Neuronal stem cell (in vitro differentiated cells): Measurements from ENCODE around the gene NEK3.
"Not testable (repeated sequence)": the region's sequence is repeated elsewhere in the genome, so short reads cannot be mapped to it uniquely, and the experiment has no call there.

ENCODE experiments used
- DNase-seq: peaks from one replicate; pipeline ENCODE4 v3.0.0-alpha.2; 2013; ENCODE audit warnings: low spot score
- H2AFZ ChIP-seq: one replicate; pipeline ENCODE4 v1.6.1; 2013; ENCODE audit warnings: mild to moderate bottlenecking, low read length, inconsistent platforms
- H2AK5ac ChIP-seq: 2 replicates; pipeline ENCODE4 v1.6.1; 2013; ENCODE audit warnings: low read depth, mild to moderate bottlenecking, inconsistent platforms, low read length, moderate library complexity, mixed read lengths
- H2BK120ac ChIP-seq: 2 replicates; pipeline ENCODE4 v1.6.1; 2013; ENCODE audit warnings: low read depth, mild to moderate bottlenecking, inconsistent platforms, low read length, moderate library complexity, mixed read lengths
- H2BK12ac ChIP-seq: one replicate; pipeline ENCODE4 v1.6.1; 2013; ENCODE audit warnings: low read length, inconsistent platforms
- H2BK15ac ChIP-seq: 2 replicates; pipeline ENCODE4 v1.6.1; 2013; ENCODE audit warnings: mild to moderate bottlenecking, low read length, inconsistent platforms, mixed read lengths
- H2BK5ac ChIP-seq: one replicate; pipeline ENCODE4 v1.6.1; 2013; ENCODE audit warnings: inconsistent platforms, mild to moderate bottlenecking, low read length, moderate library complexity
- H3K14ac ChIP-seq: one replicate; pipeline ENCODE4 v1.6.1; 2013; ENCODE audit warnings: low read length, inconsistent platforms
- H3K18ac ChIP-seq: 2 replicates; pipeline ENCODE4 v1.6.1; 2013; ENCODE audit warnings: low read length, inconsistent platforms
- H3K23ac ChIP-seq: 2 replicates; pipeline ENCODE4 v1.6.1; 2013; ENCODE audit warnings: low read depth, mild to moderate bottlenecking, mixed read lengths, low read length, inconsistent platforms; ENCODE audit not compliant: poor library complexity
- H3K27ac ChIP-seq: replicated peaks from 3 replicates; pipeline ENCODE4 v1.5.1; 2013; ENCODE audit warnings: low read length, inconsistent platforms
- H3K27me3 ChIP-seq, 3 experiments: 2 replicates each; pipeline ENCODE4 v1.6.1; 2013; ENCODE audit warnings: low read length in 3 of 3, mild to moderate bottlenecking in 2 of 3, inconsistent platforms in 1 of 3, low read depth in 1 of 3, mixed read lengths in 1 of 3, moderate library complexity in 1 of 3; ENCODE audit not compliant: control insufficient read depth in 3 of 3, insufficient read depth in 3 of 3
- H3K36me3 ChIP-seq, 2 donors: replicated peaks in 1 of 2; 2 replicates each; pipeline ENCODE4 v1.6.1; 2013; ENCODE audit warnings: low read length in 2 of 2; ENCODE audit not compliant: control insufficient read depth in 2 of 2, insufficient read depth in 2 of 2
- H3K4ac ChIP-seq: 2 replicates; pipeline ENCODE4 v1.6.1; 2013; ENCODE audit warnings: inconsistent platforms, mild to moderate bottlenecking, low read length, moderate library complexity
- H3K4me1 ChIP-seq, 2 donors: 1 replicate in 1 of 2; 2 replicates in 1 of 2; pipeline ENCODE4 v1.6.1; 2013; ENCODE audit warnings: low read length in 2 of 2, low read depth in 1 of 2; ENCODE audit not compliant: control insufficient read depth in 2 of 2, insufficient read depth in 1 of 2
- H3K4me2 ChIP-seq: one replicate; pipeline ENCODE4 v1.6.1; 2013; ENCODE audit warnings: mild to moderate bottlenecking, low read length, inconsistent platforms; ENCODE audit not compliant: insufficient read depth, poor library complexity, severe bottlenecking
- H3K4me3 ChIP-seq, 2 donors: 2 replicates each; pipeline ENCODE4 v1.5.1; 2013; ENCODE audit warnings: low read length in 2 of 2, mild to moderate bottlenecking in 2 of 2, inconsistent platforms in 1 of 2, moderate library complexity in 1 of 2
- H3K79me1 ChIP-seq: one replicate; pipeline ENCODE4 v1.6.1; 2013; ENCODE audit warnings: low read depth, mild to moderate bottlenecking, inconsistent platforms, low read length, moderate library complexity
- H3K9ac ChIP-seq: one replicate; pipeline ENCODE4 v1.6.1; 2013; ENCODE audit warnings: mild to moderate bottlenecking, low read depth, low read length, inconsistent platforms; ENCODE audit not compliant: poor library complexity
- H3K9me3 ChIP-seq, 2 donors: replicated peaks in 1 of 2; 2 replicates each; pipeline versions ENCODE3 to v1.6.1; 2013; ENCODE audit warnings: low read length in 2 of 2, mild to moderate bottlenecking in 2 of 2, inconsistent platforms in 1 of 2, low read depth in 1 of 2, mixed read lengths in 1 of 2, moderate library complexity in 1 of 2; ENCODE audit not compliant: control insufficient read depth in 2 of 2, insufficient read depth in 1 of 2
- H4K8ac ChIP-seq: one replicate; pipeline ENCODE4 v1.6.1; 2013; ENCODE audit warnings: low read depth, mild to moderate bottlenecking, inconsistent platforms, low read length, moderate library complexity
- H4K91ac ChIP-seq: one replicate; pipeline ENCODE4 v1.6.1; 2013; ENCODE audit warnings: low read length, low read depth, mild to moderate bottlenecking, inconsistent platforms; ENCODE audit not compliant: poor library complexity
- WGBS, 2 donors: extraction: QIAGEN DNeasy Blood & Tissue Kit; methylation state at CpG; one replicate each; pipeline ENCODE4 v1.1.7; 2013; ENCODE audit warnings: missing lambda C conversion rate in 2 of 2, mixed read lengths in 1 of 2; ENCODE audit not compliant: insufficient read length in 2 of 2, insufficient replicate concordance in 1 of 2; ENCODE audit errors: extremely low coverage in 2 of 2; 5-methylcytosine and 5-hydroxymethylcytosine counted together

NEK3 gene

GRCh38 chr13:52084981-52085380 is 74.4 kb downstream of the NEK3 start:
- H2AK5ac ChIP-seq, H3K9ac ChIP-seq, H3K4me2 ChIP-seq, H3K27ac ChIP-seq, H2BK120ac ChIP-seq, H2BK5ac ChIP-seq, H3K79me1 ChIP-seq, H3K4me1 ChIP-seq, DNase-seq, H4K91ac ChIP-seq, H2BK15ac ChIP-seq, H3K18ac ChIP-seq, H4K8ac ChIP-seq, H3K23ac ChIP-seq, H3K14ac ChIP-seq, H2BK12ac ChIP-seq, H2AFZ ChIP-seq, H3K9me3 ChIP-seq, H3K36me3 ChIP-seq, H3K4me3 ChIP-seq, H3K4ac ChIP-seq: not testable (repeated sequence)
- no CpG with 5 or more reads among the region's 3 CpGs for WGBS, 2 donors
- H3K27me3 ChIP-seq: peaks cover 0 to 10% (median 0%) of the 10 kb centered on the region in 3 experiments
